ENCODE data around the gene OR51A4.
"Not testable (repeated sequence)": the region's sequence is repeated elsewhere in the genome, so short reads cannot be mapped to it uniquely, and the experiment has no call there.

The OR51A4 gene

GRCh38 chr11:4947505-4947904 lies at the start of gene OR51A4:
OR51A4 (minus strand) TSS chr11:4947605; CDS start chr11:4947100, 505 bp downstream.
- no peak for DNase-seq (ENCODE audit: low read depth, low spot score)
- no peak within 1 kb of the TSS for H3K27ac ChIP-seq

DNA sequence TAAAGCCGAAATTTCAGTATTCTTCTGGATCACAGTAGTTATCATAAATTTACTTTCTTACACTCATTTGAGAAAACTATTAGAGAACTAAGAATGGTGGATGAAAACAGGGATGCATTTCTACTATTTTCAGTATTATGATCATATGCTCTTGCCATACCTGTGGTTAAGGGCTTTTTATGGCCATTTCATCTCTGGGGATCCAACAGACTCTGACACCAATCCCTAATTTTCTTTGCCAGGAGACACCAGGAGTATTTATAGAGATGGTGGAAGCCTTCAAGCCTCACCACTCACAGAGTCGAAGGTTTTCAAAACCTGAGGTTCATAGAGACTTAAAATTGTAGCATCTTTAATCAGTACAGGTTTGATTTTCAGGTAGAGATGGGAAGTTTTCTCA lies 47.1 kb upstream of the OR51A4 start, which contains the start of gene OR51L1:
Gene OR51L1, plus strand, starts transcription at position 301 of the 400 bp plus-strand sequence. CDS start 4,132 bp downstream, outside the sequence.
- no peak for DNase-seq (ENCODE audit: low read depth, low spot score)
- no peak within 1 kb of the TSS for H3K27ac ChIP-seq

GRCh38 chr11:4991060-4991459 lies 43.7 kb upstream of the OR51A4 start:
- no peak overlapping the region for H3K27ac ChIP-seq
- no peak for DNase-seq (ENCODE audit: low read depth, low spot score)

DNA sequence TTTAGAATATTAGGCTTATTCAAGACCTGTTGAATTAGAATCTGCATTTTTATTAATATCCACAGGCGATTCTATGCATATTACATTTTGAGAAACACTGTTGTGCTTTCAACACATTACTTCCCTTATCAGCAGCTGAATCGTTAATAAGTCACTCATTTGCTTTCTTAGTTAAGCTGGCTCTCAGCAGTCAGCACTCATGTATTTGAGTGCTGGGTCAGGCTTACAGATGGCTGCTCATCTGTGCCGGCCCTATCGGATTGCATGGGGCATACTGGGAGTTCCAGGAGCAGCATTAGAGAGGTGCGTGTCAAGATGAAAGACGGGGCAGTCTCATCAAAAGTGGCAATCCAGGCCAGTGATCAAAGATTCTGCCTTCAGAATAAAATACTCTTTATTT lies 36.4 kb upstream of the OR51A4 start:
- H3K27ac ChIP-seq = no peak overlapping the region
- DNase-seq (ENCODE audit: low read depth, low spot score) = no peak

- H3K27ac ChIP-seq = no peak overlapping the region
- no peak for DNase-seq (ENCODE audit: low read depth, low spot score)
These were observed 35.3 kb upstream of the OR51A4 start for GRCh38 chr11:4982678-4983077.

DNA sequence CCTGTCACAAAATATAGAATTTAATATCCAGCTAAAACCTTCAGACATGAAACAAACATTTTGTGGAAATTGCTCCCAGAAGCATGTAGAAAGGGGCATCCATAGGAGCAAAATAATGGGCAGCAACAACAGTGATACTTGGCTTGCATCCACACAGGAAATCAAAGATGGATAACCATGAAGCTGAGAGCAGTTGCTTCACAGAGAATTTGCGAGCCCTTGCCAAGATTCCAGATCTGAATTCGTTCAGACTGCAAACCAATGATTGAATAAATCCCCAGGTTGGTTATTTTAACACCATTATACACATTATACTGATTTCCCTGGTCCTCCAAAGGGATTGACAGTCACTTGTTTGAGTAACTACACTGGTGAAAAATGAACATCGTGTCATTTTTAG lies 31.6 kb upstream of the OR51A4 start:
- DNase-seq (ENCODE audit: low read depth, low spot score) = no peak

DNA sequence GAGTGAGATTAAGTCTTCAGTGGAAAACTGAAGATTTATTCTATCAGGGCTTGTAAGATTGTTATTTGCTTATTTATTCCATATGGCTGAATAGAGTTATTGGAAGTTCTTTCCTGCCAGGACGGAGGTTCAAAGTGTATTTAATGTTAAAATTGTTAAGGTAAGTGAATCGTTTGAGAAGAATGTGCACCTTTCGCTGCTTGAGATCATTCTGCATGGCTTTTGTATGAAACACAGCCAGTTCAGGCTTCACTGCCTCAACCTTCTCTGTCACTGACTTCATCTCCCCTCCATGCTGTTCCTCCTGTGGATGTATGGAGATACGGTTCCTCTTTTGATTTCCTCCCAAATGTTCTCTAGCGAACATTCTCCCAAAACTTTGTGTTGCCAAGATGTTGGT lies 28.0 kb upstream of the OR51A4 start:
- DNase-seq (ENCODE audit: low read depth, low spot score) = no peak
- no peak overlapping the region for H3K27ac ChIP-seq

More for the DNA sequence above, 31.6 kb upstream of the OR51A4 start:
- no peak overlapping the region for H3K27ac ChIP-seq

- no peak overlapping the region for H3K27ac ChIP-seq
- DNase-seq (ENCODE audit: low read depth, low spot score) = no peak
These were observed 15.4 kb upstream of the OR51A4 start for GRCh38 chr11:4962816-4963215.

- no peak for DNase-seq (ENCODE audit: low read depth, low spot score)
These were observed 13.5 kb upstream of the OR51A4 start for GRCh38 chr11:4960877-4961276.

GRCh38 chr11:4957396-4957795 lies 10.0 kb upstream of the OR51A4 start:
- no peak overlapping the region for H3K27ac ChIP-seq
- DNase-seq (ENCODE audit: low read depth, low spot score) = no peak

More at GRCh38 chr11:4960877-4961276, 13.5 kb upstream of the OR51A4 start:
- no peak overlapping the region for H3K27ac ChIP-seq

DNA sequence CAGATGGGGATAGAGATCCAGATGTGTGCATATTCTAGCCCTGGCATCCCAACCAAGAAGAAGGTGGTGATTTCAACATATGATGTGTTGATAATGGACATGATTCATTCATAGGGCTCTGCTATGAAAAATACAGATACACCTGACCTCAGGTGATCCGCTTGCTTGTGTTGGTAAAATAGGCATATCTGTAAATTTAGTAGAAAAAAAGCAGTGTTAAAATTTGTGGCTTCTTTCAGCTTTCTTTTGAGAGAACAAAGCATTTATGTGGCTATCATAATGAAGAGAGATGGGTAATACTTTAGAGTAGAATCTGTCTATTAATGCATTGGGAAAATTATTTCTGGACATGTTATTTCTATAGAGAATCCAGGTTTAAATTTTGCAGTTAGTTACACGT lies 8.2 kb upstream of the OR51A4 start, which contains the start of gene OR51A2:
Gene OR51A2, minus strand, starts transcription at position 101 of the 400 bp plus-strand sequence. Its CDS starts 0 bp downstream, at position 101.
- not testable (repeated sequence) for H3K27ac ChIP-seq; DNase-seq (ENCODE audit: low read depth, low spot score)

DNA sequence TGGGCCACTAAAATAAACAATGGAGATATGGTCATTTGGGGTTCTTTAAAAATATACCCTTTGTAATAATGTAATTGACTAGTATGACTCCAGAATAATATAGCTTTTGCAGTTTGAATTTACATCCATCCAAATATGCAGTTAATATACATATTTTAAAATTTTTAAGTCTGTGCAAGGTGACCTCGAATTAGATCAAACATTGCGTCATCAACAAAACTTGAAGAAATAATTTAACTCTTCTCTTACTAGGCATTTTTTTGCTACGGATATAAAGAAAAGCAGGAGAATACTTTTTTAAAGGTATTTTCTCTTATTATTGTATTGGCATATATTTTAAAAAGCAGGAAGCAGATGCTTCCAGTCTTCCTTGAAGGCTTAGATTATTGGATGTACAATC lies 10.7 kb downstream of the OR51A4 start:
- no peak for DNase-seq (ENCODE audit: low read depth, low spot score)
- H3K27ac ChIP-seq = no peak overlapping the region

GRCh38 chr11:4932751-4933150 lies 14.7 kb downstream of the OR51A4 start:
- H3K27ac ChIP-seq = no peak overlapping the region
- no peak for DNase-seq (ENCODE audit: low read depth, low spot score)

DNA sequence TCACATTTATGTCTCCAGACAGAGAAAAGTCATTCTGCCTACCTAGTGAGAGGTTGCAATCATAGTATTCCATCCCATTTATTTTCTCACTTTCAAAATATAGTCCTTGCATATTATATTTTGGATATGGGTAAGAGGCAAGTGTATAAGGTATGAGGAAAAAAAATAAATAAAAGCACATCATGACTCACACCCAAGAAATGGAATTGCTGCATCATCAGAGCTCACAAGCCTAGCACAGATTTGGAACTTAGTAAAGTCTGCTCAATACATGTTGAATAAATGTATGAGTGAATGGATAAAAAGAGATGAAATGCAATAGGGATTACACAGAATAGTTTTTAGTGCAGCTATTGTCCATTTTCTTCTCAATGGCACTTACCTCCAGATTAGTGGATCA lies 20.8 kb downstream of the OR51A4 start:
- H3K27ac ChIP-seq = no peak overlapping the region
- DNase-seq (ENCODE audit: low read depth, low spot score) = no peak

DNA sequence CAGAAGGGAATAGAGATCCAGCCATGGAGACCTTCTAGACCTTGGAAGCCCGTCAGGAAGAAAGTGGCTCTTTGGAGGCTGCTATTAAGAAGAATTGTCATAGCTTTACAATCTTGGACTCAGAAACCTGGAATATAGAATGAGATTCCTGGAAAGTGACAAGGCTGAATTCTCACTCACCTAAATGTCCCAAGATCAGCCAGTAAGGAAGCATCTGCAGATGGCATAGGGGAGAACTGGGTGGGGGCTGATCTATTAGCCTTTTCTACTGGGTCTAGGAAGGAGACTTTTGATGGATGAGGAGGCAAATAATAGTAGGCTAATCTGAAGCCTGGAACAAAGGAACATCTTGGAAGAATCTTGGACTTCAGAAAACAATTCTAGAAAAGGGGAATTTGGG lies 23.2 kb downstream of the OR51A4 start, which contains the start of gene OR51G1:
Gene OR51G1, minus strand, starts transcription at position 101 of the 400 bp plus-strand sequence. Its CDS starts 0 bp downstream, at position 101.
- DNase-seq (ENCODE audit: low read depth, low spot score) = no peak
- no peak within 1 kb of the TSS for H3K27ac ChIP-seq

- DNase-seq (ENCODE audit: low read depth, low spot score) = no peak
- H3K27ac ChIP-seq = no peak overlapping the region
These were observed 25.1 kb downstream of the OR51A4 start for GRCh38 chr11:4922304-4922703.

DNA sequence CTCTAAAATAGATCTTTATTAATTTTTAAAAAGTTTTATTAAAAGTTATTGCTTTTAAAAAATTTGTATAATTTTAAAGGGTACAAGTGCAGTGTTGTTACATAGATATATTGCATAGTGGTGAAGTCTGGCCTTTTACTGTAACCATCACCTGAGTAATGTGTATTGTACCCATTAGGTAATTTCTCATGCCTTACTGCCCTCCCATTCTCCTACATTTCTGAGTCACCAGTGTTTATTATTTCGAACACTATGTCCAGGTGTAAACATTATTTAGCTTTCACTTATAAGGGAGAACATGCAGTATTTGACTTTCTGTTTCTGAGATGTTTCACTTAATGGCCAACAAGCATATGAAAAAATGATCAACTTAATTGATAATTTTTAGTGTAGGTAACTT lies 25.6 kb downstream of the OR51A4 start:
- H3K27ac ChIP-seq = no peak overlapping the region
- DNase-seq (ENCODE audit: low read depth, low spot score) = no peak

DNA sequence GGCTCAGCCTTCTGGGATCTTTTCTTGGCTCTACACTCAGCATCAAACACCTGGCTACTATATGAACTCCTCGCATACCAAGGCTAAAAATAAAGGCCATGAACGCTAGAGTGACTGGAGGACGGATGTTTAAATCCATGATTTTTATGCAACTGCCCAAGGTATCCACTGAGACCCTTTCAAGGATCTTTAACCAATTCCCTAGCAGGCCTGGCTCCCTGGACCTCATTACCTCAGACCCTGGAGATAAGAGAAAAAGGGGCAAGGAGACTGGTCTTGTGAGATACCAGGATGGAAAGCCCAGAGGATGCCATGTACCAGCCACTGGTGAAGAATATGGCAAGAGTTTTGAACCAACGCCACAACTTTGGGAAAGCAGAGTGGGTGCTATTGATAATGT lies 28.2 kb downstream of the OR51A4 start, which contains the start of gene OR51G2:
Gene OR51G2, minus strand, starts transcription at position 101 of the 400 bp plus-strand sequence. CDS start 3,687 bp downstream, outside the sequence.
- DNase-seq (ENCODE audit: low read depth, low spot score) = no peak
- no peak within 1 kb of the TSS for H3K27ac ChIP-seq

GRCh38 chr11:4916581-4916980 lies 30.8 kb downstream of the OR51A4 start:
- H3K27ac ChIP-seq = no peak overlapping the region
- no peak for DNase-seq (ENCODE audit: low read depth, low spot score)

DNA sequence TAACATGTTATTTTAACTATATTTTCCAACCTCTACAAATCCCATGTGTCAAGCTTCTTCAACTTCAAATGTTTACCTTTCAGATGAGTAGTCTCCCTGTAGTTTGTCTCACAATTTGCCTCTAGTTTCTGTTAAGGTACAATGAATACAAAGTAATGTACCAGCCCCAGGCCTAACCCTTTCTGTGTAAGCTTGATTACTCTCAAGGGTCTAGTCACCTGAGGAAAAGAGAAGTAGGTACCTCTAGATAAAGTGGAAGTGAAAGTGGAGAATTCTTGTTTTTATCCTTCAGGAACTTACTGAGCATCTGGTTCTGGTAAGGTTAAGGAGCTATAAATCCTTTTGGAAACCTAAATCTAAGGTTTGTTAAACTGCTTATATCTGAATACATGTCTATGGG lies 43.9 kb downstream of the OR51A4 start, which contains the start of gene OR51A7:
Gene OR51A7, plus strand, starts transcription at position 300 of the 400 bp plus-strand sequence. CDS start 3,587 bp downstream, outside the sequence.
- H3K27ac ChIP-seq = no peak within 1 kb of the TSS
- DNase-seq (ENCODE audit: low read depth, low spot score) = no peak
